HepG2 (cell line): ENCODE results near the gene SMARCC1. TPM values are rescaled to one million over a fixed set of nuclear protein-coding genes. Genes with fewer than 3 reads are reported as not detected.
A peak's percentile ranks its signal among the peaks of the same experiment; 100 is the strongest.

Experiments
- ATAC-seq: fragments of 200-7000 bp; cut with Tn5 transposase; 3 replicates; pipeline ENCODE4 v1.9.1; 2020; ENCODE audit warnings: mild to moderate bottlenecking, moderate library complexity
- BruUV-seq: library from RNA; stranded (reverse); fragments of 400-500 nt; replicated peaks from 2 replicates; lab custom pipeline; 2021; lab: Mats Ljungman, UMichigan
- CTCF ChIA-PET: fragments of 300-600 bp; formaldehyde crosslinking; extraction: SDS; loops from one replicate; lab custom pipeline; 2021; ENCODE audit warnings: low total read pairs, inconsistent platforms, low intra/inter-chr PET ratio; lab: Yijun Ruan, JAX
- POLR2A ChIA-PET: fragments of 350-600 bp; sonication (Branson Sonifier 250); formaldehyde crosslinking; loops from one replicate; lab custom pipeline; 2020; ENCODE audit warnings: antibody characterized with exemption, inconsistent platforms; lab: Yijun Ruan, JAX
- DNase-seq: peaks from one replicate; pipeline ENCODE4 v3.0.0-alpha.2; 2015; ENCODE audit warnings: low spot score
- FAIRE-seq: peaks from 3 replicates; lab custom pipeline; 2011; peaks lifted over from hg19 to GRCh38; lab: Jason Lieb, UNC
- H2AFZ ChIP-seq: one replicate; pipeline ENCODE4 v1.6.1; 2011; ENCODE audit warnings: low read length, inconsistent platforms
- H3K27ac ChIP-seq: fragments of 300-600 bp; 3 replicates; pipeline ENCODE4 v1.8.0; 2011; ENCODE audit warnings: mixed run types, mild to moderate bottlenecking, mixed read lengths, low read length, inconsistent platforms; ENCODE audit not compliant: insufficient read depth; ENCODE audit errors: extremely low read length
- H3K27me3 ChIP-seq, 2 experiments: fragments of 200-600 bp in 1 of 2; 2 replicates in 1 of 2; 3 replicates in 1 of 2; pipeline versions ENCODE4 v1.6.0 to v1.8.0; 2011; ENCODE audit warnings: low read length in 2 of 2, mild to moderate bottlenecking in 2 of 2, moderate library complexity in 2 of 2, inconsistent platforms in 1 of 2; ENCODE audit not compliant: insufficient read depth in 2 of 2, control insufficient read depth in 1 of 2
- H3K36me3 ChIP-seq, 2 experiments: fragments of 200-600 bp in 1 of 2; replicated peaks in 1 of 2; 2 replicates in 1 of 2; 3 replicates in 1 of 2; pipeline versions ENCODE4 v1.5.1 to v1.8.0; 2011; ENCODE audit warnings: low read length in 2 of 2, inconsistent platforms in 1 of 2; ENCODE audit not compliant: insufficient read depth in 2 of 2, control insufficient read depth in 1 of 2
- H3K4me1 ChIP-seq: 2 replicates; pipeline ENCODE4 v1.5.1; 2012; ENCODE audit warnings: low read length, inconsistent platforms; ENCODE audit not compliant: insufficient read depth
- H3K4me2 ChIP-seq: 2 replicates; pipeline ENCODE4 v1.6.0; 2011; ENCODE audit warnings: low read depth, low read length, inconsistent platforms
- H3K4me3 ChIP-seq, 3 experiments: fragments of 200-600 bp in 1 of 3; sonication (generic), shearing (Covaris generic) in 1 of 3; replicated peaks in 1 of 3; 2 replicates each; pipeline ENCODE4 v1.5.1; 2011 to 2016; ENCODE audit warnings: low read length in 3 of 3, inconsistent platforms in 2 of 3, low read depth in 2 of 3, mild to moderate bottlenecking in 2 of 3, control low read depth in 1 of 3, mixed read lengths in 1 of 3; ENCODE audit not compliant: insufficient read depth in 1 of 3
- H3K79me2 ChIP-seq: one replicate; pipeline ENCODE4 v1.6.1; 2011; ENCODE audit warnings: low read length, inconsistent platforms; ENCODE audit not compliant: insufficient read depth
- H3K9ac ChIP-seq: 2 replicates; pipeline ENCODE4 v1.6.0; 2011; ENCODE audit warnings: mild to moderate bottlenecking, low read depth, low read length, inconsistent platforms; ENCODE audit not compliant: insufficient read depth
- H3K9me3 ChIP-seq: 2 replicates; pipeline ENCODE4 v1.5.1; 2012; ENCODE audit warnings: mild to moderate bottlenecking, low read length
- H4K20me1 ChIP-seq: 2 replicates; pipeline ENCODE4 v1.6.0; 2011; ENCODE audit warnings: inconsistent platforms, mild to moderate bottlenecking, low read length, moderate library complexity; ENCODE audit not compliant: insufficient read depth
- JUN ChIP-seq: sonication (generic); formaldehyde crosslinking; IDR thresholded peaks from 2 replicates; pipeline ENCODE4 v1.4.0; 2020; ENCODE audit warnings: mild to moderate bottlenecking, missing genetic modification reagents
- PREB ChIP-seq: sonication (generic); formaldehyde crosslinking; IDR thresholded peaks from 2 replicates; pipeline ENCODE4 v1.4.0; 2020; ENCODE audit warnings: missing genetic modification reagents
- ZBED4 ChIP-seq: sonication (generic); formaldehyde crosslinking; IDR thresholded peaks from 2 replicates; pipeline ENCODE4 v1.4.0; 2020; ENCODE audit warnings: missing genetic modification reagents, borderline replicate concordance
- ZNF10 ChIP-seq: sonication (generic); formaldehyde crosslinking; IDR thresholded peaks from 2 replicates; pipeline ENCODE4 v1.4.0; 2020; ENCODE audit warnings: mild to moderate bottlenecking, low read depth, missing genetic modification reagents, borderline replicate concordance
- ZNF574 ChIP-seq: sonication (generic); formaldehyde crosslinking; IDR thresholded peaks from 2 replicates; pipeline ENCODE4 v1.4.0; 2020; ENCODE audit warnings: missing genetic modification reagents
- WGBS: methylation state at CpG from one replicate; pipeline ENCODE4 v1.1.6; 2017; ENCODE audit warnings: low lambda C conversion rate; 5-methylcytosine and 5-hydroxymethylcytosine counted together
- in situ Hi-C: cut with HindIII; loops from 2 replicates; pipeline ENCODE4 v1.10.0; 2017; ENCODE audit warnings: low pct_unique_long_range_greater_than_20kb; ENCODE audit not compliant: extremely low pct_ligation_motif_present
- intact Hi-C: fragments of 100-400 bp; cut with micrococcal nuclease; formaldehyde crosslinking; loops from one replicate; pipeline ENCODE4 v1.10.0; 2022; ENCODE audit not compliant: unreplicated experiment
- polyA plus RNA-seq, 8 experiments: library from polyadenylated mRNA; depleted of rRNA in 3 of 8; stranded (reverse) in 7 of 8; unstranded in 1 of 8; fragments of >200 nt; fragmentation: Illumina TruSeq in 4 of 8; extraction: Trizol in 4 of 8; gene quantifications; 2 replicates each; pipeline versions ENCODE4 v1.2.1 to v1.2.3, GENCODE V29; 2011 to 2016; ENCODE audit warnings: low read depth in 4 of 8, missing spikeins in 1 of 8, mixed read lengths in 1 of 8; ENCODE audit not compliant: insufficient read depth in 1 of 8
- total RNA-seq, 5 experiments: library from RNA; depleted of rRNA; stranded (reverse); fragments of >200 nt; fragmentation: Illumina TruSeq; extraction: Trizol; gene quantifications; 2 replicates each; pipeline ENCODE4 v1.2.3, GENCODE V29; 2016; ENCODE audit warnings: low read depth in 1 of 5
- TF ChIP-seq, protein P1 (sequence below): sonication (generic); formaldehyde crosslinking; IDR thresholded peaks from 2 replicates; pipeline ENCODE4 v1.4.0; 2020; ENCODE audit warnings: mild to moderate bottlenecking, low read depth, missing genetic modification reagents

The SMARCC1 gene
- total and polyA plus RNA-seq, 2 of the 13 experiments (the other 11 are each of a cell fraction or from before 2014, with no cell fraction given) = 47.9 to 58.4 TPM

- no peaks in the 10 kb centered on the region for H3K36me3 ChIP-seq
- TF ChIP-seq ZNF10 (CRISPR knock-in tag) (no peak), PREB (CRISPR knock-in tag) (no peak), JUN (no peak)
- TF ChIP-seq, protein P1, sequence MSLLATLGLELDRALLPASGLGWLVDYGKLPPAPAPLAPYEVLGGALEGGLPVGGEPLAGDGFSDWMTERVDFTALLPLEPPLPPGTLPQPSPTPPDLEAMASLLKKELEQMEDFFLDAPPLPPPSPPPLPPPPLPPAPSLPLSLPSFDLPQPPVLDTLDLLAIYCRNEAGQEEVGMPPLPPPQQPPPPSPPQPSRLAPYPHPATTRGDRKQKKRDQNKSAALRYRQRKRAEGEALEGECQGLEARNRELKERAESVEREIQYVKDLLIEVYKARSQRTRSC (CRISPR knock-in tag) = no peak
- ATAC-seq = peak; percentile 23; the same call in 1 of the 3 replicates
- DNase-seq = no peak
- no peak overlapping the region for H3K4me3 ChIP-seq
- no peak overlapping the region for H3K4me2 ChIP-seq
- peaks cover 2 to 12% of the 10 kb centered on the region in 2 experiments for H3K27me3 ChIP-seq
- ChIA-PET CTCF (interaction anchor here (1.0 kb wide), 1 partner anchor 44 kb away, joined by 3 read pairs; no protein-coding TSS in a partner anchor), POLR2A (no interaction called here)
- no peak overlapping the region for H3K9ac ChIP-seq
- no peaks in the 10 kb centered on the region for H4K20me1 ChIP-seq
- no TSS peak for BruUV-seq
- H3K79me2 ChIP-seq = no peaks in the 10 kb centered on the region
- no peak overlapping the region for H3K27ac ChIP-seq
- FAIRE-seq = no peak
- intact Hi-C loops (no loop called here), in situ Hi-C loops (no loop called here)
- no peak overlapping the region for H2AFZ ChIP-seq
- WGBS = 75% methylated on average over 4 of the region's 9 CpGs
- H3K9me3 ChIP-seq = no peaks in the 10 kb centered on the region
- H3K4me1 ChIP-seq = no peaks in the 10 kb centered on the region
Observed at GRCh38 chr3:47566667-47567066, 215.0 kb downstream of the SMARCC1 start.

DNA sequence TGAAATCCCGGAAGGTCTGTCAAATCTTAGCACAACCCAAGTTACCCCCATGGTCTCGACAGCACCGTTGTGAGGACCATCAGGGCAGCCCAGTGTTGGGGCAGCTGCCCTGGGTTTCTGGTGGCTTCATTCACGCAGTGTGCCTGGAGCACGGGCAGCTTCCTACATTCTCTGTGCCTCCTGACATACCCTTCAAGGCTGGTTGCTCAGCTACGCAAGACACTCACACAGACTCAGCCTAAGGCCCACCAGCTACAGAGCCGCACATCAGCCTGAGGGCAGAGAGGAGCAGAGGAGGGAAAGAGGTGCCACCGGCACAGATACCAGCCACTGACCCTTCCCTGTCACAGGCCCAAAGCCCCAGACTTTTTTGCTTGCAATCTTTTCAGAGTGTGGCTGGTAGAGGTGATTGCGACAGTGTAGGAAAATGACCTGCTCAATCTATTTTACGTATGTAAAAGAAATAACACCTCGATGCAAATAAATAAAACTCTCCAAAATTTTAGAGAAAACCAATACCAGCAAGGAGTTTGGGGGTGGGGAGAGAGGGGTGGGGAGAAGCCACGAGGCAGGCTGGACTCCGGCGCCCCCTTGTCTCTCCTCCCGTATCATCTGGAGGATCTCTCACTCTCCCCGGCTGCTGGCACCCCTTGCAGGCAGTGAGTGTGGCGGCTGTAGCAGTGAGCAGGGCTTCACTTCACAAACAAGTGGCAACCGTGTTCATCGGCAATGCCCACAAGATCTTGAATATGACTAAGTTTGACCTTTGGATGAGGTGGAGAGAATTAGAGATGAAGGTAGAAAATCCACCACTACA is 215.8 kb downstream of the SMARCC1 start:
- no peak for FAIRE-seq
- Histone ChIP-seq H4K20me1 (no peaks in the 10 kb centered on the region), H3K4me1 (no peaks in the 10 kb centered on the region), H2AFZ (no peak overlapping the region), H3K9me3 (no peaks in the 10 kb centered on the region), H3K79me2 (no peaks in the 10 kb centered on the region), H3K27me3 (peaks cover 0 to 5% of the 10 kb centered on the region in 2 experiments; a peak in 4 of 5 replicates), H3K9ac (no peak overlapping the region), H3K27ac (no peak overlapping the region), H3K36me3 (no peaks in the 10 kb centered on the region), H3K4me3 (no peak overlapping the region), H3K4me2 (no peak overlapping the region)
- ChIA-PET CTCF (interaction anchor here (1.0 kb wide), 1 partner anchor 43 kb away, joined by 3 read pairs; no protein-coding TSS in a partner anchor), POLR2A (no interaction called here)
- in situ Hi-C loops = no loop called here
- WGBS = 30% methylated on average over 17 of the region's 19 CpGs
- ATAC-seq = peak; percentile 64
- no TSS peak for BruUV-seq
- intact Hi-C loops = no loop called here
- no peak for DNase-seq
- TF ChIP-seq ZBED4 (CRISPR knock-in tag) = no peak
- no peak for TF ChIP-seq ZNF10 (CRISPR knock-in tag)
- TF ChIP-seq ZNF574 (CRISPR knock-in tag) = no peak
